Ovary (tissue), 9 donors: ENCODE data around the gene AVP. TPM values are rescaled to one million over a fixed set of nuclear protein-coding genes. Genes with fewer than 3 reads are reported as not detected.

Experiments used
- DNase-seq, 5 donors: peaks; one replicate each; pipeline ENCODE4 v3.0.0-alpha.2; 2019 to 2020
- H3K27ac ChIP-seq, 2 donors: fragments of 200-600 bp; one replicate each; pipeline versions ENCODE4 v1.5.1 to v1.8.0; 2019 to 2022
- H3K27me3 ChIP-seq: fragments of 200-600 bp; one replicate; pipeline ENCODE4 v1.8.0; 2022
- H3K36me3 ChIP-seq: fragments of 200-600 bp; sonication (generic); one replicate; pipeline ENCODE4 v1.5.1; 2019
- H3K4me1 ChIP-seq: one replicate; pipeline ENCODE4 v1.8.1; 2013; ENCODE audit warnings: mild to moderate bottlenecking, moderate library complexity; ENCODE audit not compliant: insufficient read depth
- H3K4me3 ChIP-seq: fragments of 200-600 bp; sonication (generic); one replicate; pipeline ENCODE4 v1.5.1; 2017
- H3K9me3 ChIP-seq, 2 donors: fragments of 200-600 bp in 1 of 2; sonication (generic) in 1 of 2; one replicate each; pipeline versions ENCODE4 v1.5.1 to v1.8.1; 2013 to 2019; ENCODE audit warnings: mild to moderate bottlenecking in 1 of 2, moderate library complexity in 1 of 2
- EP300 ChIP-seq: sonication (generic); formaldehyde crosslinking; IDR thresholded peaks from one replicate; pipeline ENCODE4 v1.6.1; 2017; ENCODE audit warnings: antibody characterized with exemption
- POLR2A ChIP-seq: fragments of 450-650 bp; IDR thresholded peaks from one replicate; pipeline ENCODE4 v1.6.1; 2017; ENCODE audit warnings: antibody characterized with exemption, mild to moderate bottlenecking, moderate library complexity
- WGBS, 3 donors: extraction: QIAGEN DNeasy Blood & Tissue Kit in 1 of 3; methylation state at CpG; one replicate each; pipeline versions ENCODE4 v1.1.5 to v1.1.7; 2013 to 2017; 5-methylcytosine and 5-hydroxymethylcytosine counted together
- intact Hi-C, 4 donors: fragments of 100-400 bp; cut with DNase I; formaldehyde crosslinking; loops; one replicate each; pipeline versions ENCODE4 v1.11.0 to v1.15.1; 2022 to 2023
- polyA plus RNA-seq, 2 donors: library from polyadenylated mRNA; stranded (reverse); fragments of 200-250 nt in 1 of 2; fragments of 350-450 nt in 1 of 2; fragmentation: Illumina TruSeq in 1 of 2; extraction: RNeasy Lipid Tissue Mini Kit (QIAGEN cat#74804) in 1 of 2; gene quantifications; one replicate each; pipeline ENCODE4 v1.2.3, GENCODE V29; 2013 to 2014
- total RNA-seq, 7 donors: library from RNA; depleted of rRNA in 2 of 7; stranded (reverse); fragments of >200 nt in 2 of 7; fragmentation: NEBNext Ultra II Directional in 3 of 7; extraction: Animal tissue kit (Norgen Biotek cat#: 25700) in 3 of 7; gene quantifications; one replicate each; pipeline versions ENCODE4 v1.1.0 to v1.2.4, GENCODE V29; 2016 to 2023
- TF ChIP-seq, protein P1 (sequence below), 3 donors: fragments of 450-650 bp in 2 of 3; fragments of 200-600 bp in 1 of 3; IDR thresholded peaks; one replicate each; pipeline versions ENCODE4 v1.5.1 to v1.8.0; 2016 to 2022; ENCODE audit warnings: antibody characterized with exemption in 3 of 3, mild to moderate bottlenecking in 1 of 3
- donor health status: DM: no; HTN: no; CAD: no; lungs with moderate emphysema.
- donor health status: DM: no; HTN: no; CAD: no.
- donor health status: Bipolar disorder and iron deficiency.
- donor health status: DM: yes; HTN: yes; CAD: no.
- donor health status: DM: no; HTN: no; CAD: no.
- donor health status: DM: yes; HTN: yes; CAD: no.

The AVP gene
- total and polyA plus RNA-seq, 9 donors, result not detected

DNA sequence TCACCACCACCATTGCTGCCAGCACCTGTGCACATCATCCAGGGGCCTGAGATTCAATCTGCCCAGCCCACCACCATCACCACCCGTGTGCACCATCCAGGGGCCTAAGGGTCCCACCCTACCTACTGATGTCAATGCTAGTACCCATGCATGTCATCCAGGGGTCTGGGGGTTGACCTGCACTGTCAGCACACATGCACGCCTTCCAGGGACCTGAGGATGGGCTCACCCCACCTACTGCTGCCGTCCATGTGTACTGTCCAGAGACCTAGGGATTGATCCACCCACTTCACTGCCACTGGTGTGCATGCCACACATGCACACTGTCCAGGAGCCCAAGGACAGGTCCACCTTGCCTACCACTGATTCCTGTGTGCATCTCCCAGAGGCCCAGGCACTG, 25.0 kb downstream of the AVP start:
- DNase-seq, result no peak
- 90 to 95% (median 94%) methylated on average over 3 of the region's 3 CpGs for WGBS, 3 donors
- intact Hi-C loops, result loop anchor here in 2 of 4 donors (10.0 kb wide), 2 partner anchors 55 to 255 kb away; no protein-coding TSS in a partner anchor
- Histone ChIP-seq H3K36me3 (no peaks in the 10 kb centered on the region), H3K4me3 (no peak overlapping the region), H3K4me1 (no peaks in the 10 kb centered on the region), H3K9me3 (no peaks in the 10 kb centered on the region), H3K27ac (no peak overlapping the region), H3K27me3 (no peaks in the 10 kb centered on the region)
- TF ChIP-seq, protein P1, sequence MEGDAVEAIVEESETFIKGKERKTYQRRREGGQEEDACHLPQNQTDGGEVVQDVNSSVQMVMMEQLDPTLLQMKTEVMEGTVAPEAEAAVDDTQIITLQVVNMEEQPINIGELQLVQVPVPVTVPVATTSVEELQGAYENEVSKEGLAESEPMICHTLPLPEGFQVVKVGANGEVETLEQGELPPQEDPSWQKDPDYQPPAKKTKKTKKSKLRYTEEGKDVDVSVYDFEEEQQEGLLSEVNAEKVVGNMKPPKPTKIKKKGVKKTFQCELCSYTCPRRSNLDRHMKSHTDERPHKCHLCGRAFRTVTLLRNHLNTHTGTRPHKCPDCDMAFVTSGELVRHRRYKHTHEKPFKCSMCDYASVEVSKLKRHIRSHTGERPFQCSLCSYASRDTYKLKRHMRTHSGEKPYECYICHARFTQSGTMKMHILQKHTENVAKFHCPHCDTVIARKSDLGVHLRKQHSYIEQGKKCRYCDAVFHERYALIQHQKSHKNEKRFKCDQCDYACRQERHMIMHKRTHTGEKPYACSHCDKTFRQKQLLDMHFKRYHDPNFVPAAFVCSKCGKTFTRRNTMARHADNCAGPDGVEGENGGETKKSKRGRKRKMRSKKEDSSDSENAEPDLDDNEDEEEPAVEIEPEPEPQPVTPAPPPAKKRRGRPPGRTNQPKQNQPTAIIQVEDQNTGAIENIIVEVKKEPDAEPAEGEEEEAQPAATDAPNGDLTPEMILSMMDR (IDR thresholded peaks at IDR 0.05), result no peak
- TF ChIP-seq POLR2A, result no peak
- no peak for TF ChIP-seq EP300

- intact Hi-C loops, result loop anchor here in 3 of 4 donors (5.0 to 10.0 kb wide), 4 partner anchors 63 to 1924 kb away; no protein-coding TSS in a partner anchor
These were observed 33.0 kb downstream of the AVP start for GRCh38 chr20:3051385-3052019.

DNA sequence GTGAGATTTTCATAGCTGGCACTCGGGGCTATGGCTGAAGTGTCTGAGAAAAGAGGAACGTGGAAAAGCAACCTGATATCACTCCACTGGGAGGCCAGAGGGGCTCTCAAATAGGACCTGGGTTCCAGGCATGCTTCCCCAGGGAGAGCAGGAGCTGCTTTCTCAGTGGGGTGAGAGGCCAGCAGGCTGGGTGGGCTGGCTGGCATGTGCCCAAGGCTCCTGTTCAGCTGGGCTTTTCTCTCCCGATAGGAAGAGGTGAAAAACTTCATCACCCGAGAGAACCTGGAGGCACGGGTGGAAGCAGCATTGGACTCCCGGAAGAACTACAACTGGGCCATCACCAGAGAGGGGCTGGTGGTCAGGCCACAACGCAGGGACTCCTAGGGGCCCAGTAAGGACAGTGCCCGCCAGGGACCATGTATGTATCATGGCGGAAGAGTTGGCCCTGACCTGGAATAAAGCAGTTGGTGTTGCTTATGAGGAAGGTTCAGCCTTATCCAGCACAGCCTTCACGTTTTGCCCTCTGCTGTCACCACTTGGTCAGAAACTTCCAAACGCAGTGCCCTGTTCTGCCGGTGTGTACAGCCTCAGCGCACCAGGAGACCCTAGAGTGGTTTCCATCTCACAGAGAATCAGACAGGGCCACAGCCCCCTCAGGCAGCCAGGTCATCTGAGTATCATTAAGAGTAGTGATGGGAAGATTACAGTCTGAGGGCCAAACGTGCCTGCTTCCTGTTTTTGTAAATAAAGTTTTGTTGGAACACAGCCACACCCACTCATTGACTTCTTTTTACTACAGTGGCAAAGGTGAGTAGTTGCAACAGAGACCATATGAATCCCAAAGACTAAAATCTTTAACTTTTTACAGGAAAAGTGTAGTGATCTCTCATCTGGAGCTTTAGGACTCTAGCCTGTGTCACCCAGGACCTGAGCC, 36.8 kb downstream of the AVP start:
- DNase-seq, result peak in 2 of 5 donors; percentile 43 to 48
- 70 to 76% (median 73%) methylated on average over 14 of the region's 14 CpGs for WGBS, 3 donors
- Histone ChIP-seq H3K9me3 (no peaks in the 10 kb centered on the region), H3K4me1 (peaks cover 8% of the 10 kb centered on the region), H3K4me3 (no peak overlapping the region), H3K27ac (no peak overlapping the region), H3K36me3 (no peaks in the 10 kb centered on the region), H3K27me3 (no peaks in the 10 kb centered on the region)
- no peak for TF ChIP-seq POLR2A
- TF ChIP-seq, protein P1 (IDR thresholded peaks at IDR 0.05), result no peak
- intact Hi-C loops, result loop anchor here in 1 of 4 donors (5.0 kb wide), 1 partner anchor 165 kb away; no protein-coding TSS in a partner anchor

More at GRCh38 chr20:3051385-3052019, 33.0 kb downstream of the AVP start:
- no peak overlapping the region for H3K4me3 ChIP-seq
- H3K4me1 ChIP-seq, result peaks cover 5% of the 10 kb centered on the region
- no peak for DNase-seq
- no peak overlapping the region for H3K27ac ChIP-seq
- no peaks in the 10 kb centered on the region for H3K27me3 ChIP-seq
- H3K9me3 ChIP-seq, result no peaks in the 10 kb centered on the region
- 49 to 65% (median 58%) methylated on average over 7 of the region's 7 CpGs for WGBS, 3 donors
- H3K36me3 ChIP-seq, result no peaks in the 10 kb centered on the region
- TF ChIP-seq EP300 (no peak), POLR2A (no peak)
- TF ChIP-seq, protein P1 (IDR thresholded peaks at IDR 0.05), result no peak

DNA sequence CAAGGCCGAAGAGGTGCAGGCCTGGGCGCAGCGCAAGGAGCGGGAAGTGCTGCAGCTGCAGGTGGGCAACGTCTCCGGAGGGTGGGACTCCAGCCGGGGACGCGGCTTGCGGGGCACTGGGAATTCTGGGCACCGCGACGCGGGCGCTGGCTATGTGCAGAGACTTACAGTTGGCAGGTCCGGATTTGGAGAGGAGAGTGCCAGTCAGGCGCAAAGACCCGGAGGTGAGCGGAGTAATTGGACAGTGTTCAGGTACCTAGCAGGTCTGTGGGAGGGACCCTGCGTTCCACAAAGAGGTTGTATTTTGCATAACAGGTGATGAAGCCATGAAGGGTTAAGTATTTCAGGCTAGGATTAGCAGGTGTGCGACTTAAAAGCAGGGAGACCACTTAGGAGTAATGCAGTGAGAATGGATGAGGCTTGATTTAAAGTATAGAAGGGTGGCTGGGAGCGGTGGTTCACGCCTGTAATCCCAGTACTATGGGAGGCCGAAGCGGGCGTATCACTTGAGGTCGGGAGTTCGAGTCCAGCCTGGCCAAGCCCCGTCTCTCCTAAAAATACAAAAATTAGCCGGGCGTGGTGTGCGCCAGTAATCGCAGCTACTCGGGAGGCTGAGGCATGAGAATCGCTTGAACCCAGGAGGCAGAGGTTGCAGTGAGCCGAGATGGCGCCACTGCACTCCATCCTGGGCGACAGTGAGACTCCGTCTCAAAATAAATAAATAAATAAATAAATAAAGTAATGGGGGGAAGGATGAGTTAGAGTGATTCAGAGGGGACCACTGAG, 37.7 kb downstream of the AVP start:
- intact Hi-C loops, result loop anchor here in 1 of 4 donors (5.0 kb wide), 1 partner anchor 165 kb away; no protein-coding TSS in a partner anchor
- Histone ChIP-seq H3K9me3 (no peaks in the 10 kb centered on the region), H3K4me1 (peaks cover 14% of the 10 kb centered on the region), H3K4me3 (peak overlapping the region; percentile 79), H3K27ac (peak overlapping the region in 1 of 2 donors; percentile 95), H3K36me3 (no peaks in the 10 kb centered on the region), H3K27me3 (no peaks in the 10 kb centered on the region)
- no peak for DNase-seq
- 29 to 37% (median 30%) methylated on average over 38 to 39 of the region's 39 CpGs for WGBS, 3 donors
- no peak for TF ChIP-seq EP300
